ENCODE measurements around the gene GNAI1.

Gene GNAI1

DNA sequence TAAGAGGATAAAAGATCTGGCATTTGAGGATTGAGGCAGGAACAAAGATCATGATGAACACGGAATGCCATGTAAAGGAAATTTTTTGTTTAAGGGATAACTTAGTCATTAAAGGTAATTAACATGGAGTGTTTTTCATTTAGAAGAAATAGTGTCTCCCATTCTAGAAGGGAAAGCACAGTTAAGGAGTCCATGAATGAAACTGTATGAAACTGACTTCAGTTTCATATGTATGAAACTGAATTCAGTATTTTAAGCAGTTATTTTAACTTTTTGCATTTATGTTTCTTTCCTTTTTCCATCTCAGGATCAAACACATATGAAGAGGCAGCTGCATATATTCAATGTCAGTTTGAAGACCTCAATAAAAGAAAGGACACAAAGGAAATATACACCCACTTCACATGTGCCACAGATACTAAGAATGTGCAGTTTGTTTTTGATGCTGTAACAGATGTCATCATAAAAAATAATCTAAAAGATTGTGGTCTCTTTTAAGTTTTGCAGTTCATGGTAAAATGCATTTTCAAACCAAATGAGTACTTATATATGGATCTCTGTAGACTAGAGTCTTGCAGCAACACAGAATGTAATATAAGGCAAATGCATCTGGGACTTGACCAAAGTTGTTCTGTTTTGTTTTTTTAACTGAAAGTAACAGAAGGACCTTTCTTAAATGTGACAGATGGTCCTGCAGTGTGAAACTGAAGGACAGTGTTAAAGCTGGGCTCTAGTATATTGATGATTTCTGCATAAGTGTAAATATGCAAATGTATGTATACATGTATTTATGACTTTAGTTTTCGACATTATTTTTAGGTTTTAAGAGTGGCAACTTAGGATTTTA, 82.6 kb downstream of the GNAI1 start:
- no peak for DNase-seq

DNA sequence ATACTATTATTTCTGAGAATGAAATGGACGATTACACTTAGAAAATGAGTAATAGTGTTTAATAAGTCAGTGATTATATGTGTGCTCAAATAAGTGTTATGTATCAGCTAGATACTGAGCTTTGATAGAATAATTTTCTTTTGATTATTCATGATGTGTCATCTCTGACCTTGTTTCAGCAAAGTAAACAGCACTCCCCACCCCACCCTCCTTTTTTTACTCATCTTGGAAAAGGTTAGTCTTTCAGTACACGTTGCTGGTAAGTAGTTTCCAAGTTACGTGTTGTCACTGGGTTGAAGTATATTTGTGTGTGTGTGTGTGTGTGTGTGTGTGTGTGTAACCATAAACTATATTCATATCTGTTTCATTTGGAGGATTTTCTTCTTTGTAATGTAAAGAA, 84.1 kb downstream of the GNAI1 start:
- no peak for DNase-seq

DNA sequence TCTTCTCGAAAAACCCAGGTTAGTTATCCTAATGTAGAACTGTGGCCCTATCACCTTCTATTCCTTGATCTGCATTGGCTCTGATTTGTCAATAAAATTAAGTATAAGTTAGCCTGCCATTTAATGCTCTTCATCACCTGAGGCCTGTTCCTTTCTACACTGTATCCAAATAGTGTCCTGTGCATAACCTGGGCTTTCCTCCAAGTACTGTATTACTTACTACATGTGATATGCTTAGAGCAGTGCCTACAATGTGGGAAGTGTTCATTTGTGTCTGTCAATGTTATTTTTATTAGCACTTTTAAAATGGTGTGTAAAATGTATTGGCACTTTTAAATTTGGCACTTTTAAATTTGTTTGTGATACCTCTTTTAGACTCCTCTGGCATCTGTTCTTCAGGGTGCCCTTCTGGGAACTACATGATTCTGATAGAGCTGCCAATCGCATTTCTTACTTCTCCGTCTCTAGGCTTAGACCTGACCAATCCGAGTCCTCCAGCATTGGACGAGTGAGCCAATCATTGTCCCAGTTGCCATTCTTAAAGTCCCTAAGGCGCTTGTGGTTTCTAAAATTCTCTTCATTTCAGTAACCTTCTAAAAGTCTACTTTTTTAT, 85.5 kb downstream of the GNAI1 start:
- no peak for DNase-seq

DNA sequence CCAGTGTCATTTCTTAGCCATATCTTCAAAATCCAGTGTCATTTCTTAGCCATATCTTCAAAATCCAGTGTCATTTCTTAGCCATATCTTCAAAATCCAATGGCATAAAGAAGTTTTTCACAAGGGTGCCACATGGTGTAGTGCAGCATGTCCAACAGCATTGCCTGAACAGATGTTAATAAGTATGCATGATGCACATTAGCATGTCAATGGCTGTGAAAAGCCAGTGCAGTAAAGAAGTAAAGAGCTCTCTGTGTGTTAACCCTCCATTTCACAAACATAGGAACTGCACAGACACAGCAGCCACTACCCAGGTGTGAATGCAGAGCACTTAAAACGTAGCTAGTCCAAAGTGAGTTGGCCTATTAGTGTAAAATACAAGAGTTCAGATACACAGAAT, 89.8 kb downstream of the GNAI1 start:
- DNase-seq = no peak

DNA sequence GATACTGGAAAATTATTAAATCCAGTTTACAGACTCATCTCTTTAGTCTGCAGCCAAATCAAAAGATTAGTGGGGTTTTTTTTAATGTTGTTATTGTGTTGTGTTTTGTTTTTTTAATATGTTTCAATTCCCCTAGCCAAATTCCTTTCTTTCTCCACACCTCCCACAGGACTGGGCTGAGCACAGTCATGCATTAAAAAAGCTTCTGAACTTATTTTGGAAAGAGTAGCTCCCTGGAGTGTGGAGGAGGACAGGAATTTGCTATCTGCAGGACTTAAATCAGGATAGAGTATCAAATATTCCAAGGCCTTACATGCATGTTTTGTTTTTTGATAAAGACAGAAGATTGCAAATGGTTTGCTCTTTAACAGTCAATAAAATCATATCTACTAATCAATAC, 90.7 kb downstream of the GNAI1 start:
- no peak for DNase-seq

DNA sequence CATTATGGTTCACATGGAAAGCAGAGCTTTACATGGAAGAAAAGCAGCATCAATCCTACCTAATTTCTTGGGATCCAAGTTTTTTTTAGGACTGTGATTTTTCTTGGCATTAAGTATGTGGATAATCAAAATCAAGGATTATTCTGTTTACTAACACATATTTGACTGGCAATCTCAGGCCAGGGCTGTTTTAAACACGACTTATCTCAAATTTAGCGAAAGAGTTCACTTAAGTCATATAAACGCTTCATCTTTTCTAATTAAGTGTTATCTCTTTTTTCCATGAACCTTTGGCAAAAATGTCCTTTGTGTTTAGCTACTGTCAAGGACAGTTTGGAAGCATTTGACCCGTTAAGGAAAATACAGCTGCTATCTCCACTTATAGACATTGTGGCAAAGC, 92.0 kb downstream of the GNAI1 start:
- DNase-seq = no peak

DNA sequence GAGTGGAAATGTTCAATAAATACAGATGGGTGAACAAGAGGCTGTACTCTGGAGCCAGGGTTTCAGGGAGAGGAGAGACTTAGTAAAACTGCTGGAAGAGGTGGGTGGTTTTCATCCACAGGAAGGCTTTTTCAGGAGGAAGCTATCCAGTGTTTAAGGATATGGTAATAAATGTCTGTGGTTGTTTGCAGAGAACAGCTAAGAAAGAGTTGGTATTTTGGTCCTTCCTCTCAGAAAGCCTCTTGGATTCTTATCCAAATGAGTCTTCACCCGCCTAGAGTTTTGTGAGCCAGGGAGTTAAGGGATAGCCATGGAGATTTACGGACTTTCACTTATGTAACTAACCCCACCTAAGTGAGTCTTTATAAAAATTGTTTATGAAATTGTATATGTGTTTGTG, 95.7 kb downstream of the GNAI1 start:
- DNase-seq = no peak

DNA sequence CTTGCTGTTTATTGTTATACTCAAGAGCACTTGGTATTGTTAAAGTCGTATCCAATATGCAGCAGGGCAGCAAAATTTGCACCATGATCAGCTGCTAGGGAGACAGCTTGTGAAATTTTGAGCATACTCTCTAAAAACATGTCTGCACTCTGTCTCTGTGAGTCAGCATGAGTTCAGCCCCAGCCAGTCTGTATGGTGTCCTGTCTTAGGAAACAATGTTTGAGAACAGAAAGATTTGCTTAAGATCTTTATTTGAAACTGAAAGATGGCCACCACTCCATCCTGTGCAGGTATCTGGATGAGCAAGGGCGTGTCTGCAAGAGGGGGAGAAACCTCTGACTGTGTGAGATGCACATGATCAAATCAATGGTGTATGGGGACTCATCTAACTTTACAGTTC, 97.1 kb downstream of the GNAI1 start:
- DNase-seq = no peak

DNA sequence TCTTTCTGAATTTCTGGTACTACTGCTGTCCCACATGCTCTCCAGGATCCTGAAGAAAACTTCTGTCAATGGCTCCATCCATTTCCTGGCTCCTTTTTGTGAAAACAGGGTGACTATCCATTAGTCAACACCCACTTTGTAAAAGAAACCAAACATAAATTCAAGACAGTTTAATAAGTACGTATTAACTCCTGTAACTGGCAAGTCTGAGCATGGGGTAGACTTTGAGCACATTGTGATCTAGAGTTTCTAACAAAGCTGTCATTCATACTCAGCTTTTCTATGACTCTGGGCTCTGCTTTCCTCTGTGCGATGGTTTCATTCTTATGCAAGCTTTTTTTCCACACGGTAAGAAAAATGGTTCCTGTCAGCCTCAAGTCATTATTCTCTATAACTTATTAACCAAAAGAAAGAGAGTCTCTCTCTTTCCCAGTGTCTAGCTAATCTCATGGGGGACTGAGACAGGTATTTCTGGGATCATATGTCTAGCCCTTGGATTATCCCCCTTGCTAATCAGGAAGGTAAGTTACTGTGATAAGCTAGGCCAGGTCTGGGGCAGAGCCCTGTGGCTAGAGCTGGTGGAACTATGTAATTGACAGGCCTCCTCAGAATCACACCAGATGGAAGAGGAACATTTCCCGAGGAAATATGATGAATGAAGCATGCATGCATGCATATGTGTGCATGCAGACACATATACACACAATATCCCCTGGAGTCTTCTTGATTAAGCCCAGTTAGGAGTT, 98.5 kb downstream of the GNAI1 start:
- no peak for DNase-seq

DNA sequence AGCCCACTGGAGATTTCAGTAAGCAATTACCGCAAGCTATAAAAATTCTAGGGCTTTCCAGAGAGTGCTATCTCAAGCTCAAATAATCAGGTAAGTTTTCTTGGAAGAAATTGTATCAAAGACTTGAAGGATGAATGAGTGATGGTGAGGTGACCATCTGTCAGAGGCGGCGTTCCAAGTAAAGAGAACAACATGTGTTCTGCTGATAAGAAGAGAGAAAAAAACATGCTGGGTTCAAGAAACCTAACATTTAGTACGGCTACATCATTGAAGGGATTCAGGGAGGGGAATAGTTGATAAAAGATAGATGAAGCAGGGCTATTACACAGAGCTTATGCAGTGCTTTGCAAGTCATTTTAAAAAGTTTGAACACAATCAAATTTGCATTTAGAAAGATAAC, 100.7 kb downstream of the GNAI1 start:
- no peak for DNase-seq

DNA sequence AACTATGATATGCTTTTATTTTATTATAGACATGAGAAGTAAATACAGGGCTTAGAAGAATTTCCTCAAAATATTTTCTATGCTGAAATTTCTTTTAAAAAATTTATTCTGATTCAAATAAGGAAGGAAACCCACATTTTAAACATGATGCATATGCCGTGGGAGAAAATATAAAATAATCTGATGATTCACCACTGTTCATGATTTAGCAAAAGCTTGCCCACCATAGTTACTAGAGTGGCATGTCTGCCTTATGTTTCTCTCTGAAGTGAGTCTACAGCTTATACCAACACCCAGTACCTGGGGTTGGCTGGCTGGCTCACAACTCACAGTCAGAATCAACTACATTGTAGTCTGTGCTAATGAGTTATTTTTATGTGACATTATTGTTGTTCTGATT, 102.0 kb downstream of the GNAI1 start:
- no peak for DNase-seq

DNA sequence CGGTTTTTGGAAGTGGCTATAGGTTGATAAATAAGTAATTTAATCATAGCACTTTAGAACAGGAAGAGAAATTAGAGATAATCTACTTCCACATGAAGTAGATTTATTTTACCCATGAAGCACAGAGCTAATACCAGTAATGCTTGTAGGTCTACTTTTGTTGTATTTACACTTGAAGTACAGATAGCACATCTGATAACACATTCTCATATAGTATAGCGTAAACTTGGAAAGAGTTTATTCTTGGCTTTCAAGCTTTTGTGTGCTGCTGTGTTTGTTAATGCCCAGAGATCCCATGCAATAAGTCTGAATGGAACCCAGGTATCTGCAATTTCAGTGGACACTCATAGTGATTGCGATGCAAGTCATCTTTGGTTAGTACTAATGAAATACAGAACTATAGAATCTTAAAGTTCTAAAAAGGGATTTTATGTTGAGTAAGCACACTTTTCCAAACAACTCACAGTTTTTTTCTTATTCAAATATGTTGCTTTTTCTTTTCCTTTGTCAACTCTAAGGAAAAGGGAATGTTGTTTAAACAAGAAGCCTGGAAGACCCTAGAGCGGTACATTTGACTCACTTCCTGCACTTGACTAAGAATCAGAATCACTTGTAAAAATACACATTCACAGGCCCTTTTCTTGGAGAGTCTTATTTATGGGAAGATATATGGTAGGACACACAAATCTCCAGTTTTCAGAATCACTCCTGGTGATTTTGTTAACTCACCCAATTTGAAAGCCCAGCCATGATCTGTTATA, 105.8 kb downstream of the GNAI1 start:
- no peak for DNase-seq

DNA sequence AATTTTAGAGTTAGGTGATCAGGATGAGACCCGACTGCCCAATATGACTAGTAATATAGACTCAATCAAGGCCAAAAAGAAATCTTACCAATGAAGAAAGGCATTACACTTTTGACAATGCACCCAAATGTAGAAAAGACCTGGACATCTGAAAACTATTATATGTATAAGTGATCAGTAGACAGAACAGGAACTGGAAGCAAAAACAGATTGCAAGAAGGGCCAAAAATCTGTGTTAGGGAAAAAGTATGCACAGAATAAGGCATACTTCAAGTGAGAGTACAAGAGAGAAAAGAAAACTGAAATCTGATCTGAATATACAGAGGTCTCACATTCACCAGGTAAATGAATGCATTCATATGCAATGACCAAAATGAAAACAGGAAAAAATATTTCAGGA, 107.0 kb downstream of the GNAI1 start:
- DNase-seq = no peak

DNA sequence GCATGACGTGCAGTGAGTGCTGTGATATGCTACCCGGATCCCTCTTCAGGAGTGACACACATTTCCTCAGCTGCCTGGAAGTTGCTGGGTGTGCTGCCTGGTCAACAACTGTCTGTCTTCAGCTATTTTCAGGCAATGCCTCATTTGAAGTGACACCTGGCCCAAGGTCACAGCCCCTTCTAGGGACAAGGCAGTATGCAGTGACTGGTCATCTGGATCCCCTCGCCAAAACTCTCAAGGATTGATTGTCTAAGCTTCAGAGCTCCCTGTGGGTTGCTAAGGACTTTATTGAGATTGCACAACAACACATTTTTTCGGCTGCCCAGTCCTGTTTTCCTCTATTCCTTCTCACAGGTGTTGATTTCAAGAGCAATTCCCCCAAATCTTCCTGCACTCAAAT, 108.8 kb downstream of the GNAI1 start:
- DNase-seq = no peak

DNA sequence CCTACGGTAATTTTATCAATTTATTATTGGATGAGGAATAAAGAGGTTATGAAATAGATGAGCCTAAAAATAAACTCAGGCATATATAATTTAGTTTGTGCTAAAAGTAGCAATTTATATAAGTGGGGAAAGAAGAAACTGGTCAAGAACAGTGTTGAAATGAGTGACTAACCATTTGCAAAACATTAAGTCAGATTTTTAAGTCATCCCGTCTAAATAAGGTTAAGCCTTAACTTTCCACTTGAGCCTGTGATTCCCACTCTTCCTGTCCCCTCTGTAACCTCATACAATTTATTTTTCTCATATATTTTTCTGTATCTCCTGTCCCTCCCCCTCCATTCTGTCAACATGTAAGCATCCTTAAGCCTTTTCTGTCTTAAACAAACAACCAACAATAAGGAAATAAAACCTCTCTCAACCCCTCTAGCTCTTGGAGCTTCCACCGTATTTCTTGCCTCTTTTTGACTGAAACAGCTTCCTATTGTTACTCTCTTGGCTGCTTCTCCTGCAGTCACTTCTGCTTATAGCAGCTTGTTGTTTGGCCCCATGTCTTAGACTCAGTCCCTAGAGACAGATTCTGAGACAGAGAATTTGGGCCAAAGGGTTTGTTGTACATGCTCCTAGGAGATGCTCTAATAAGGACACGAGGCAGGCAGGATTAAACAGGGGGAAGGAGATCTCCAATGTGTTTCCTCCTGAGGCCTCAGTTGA, 109.7 kb downstream of the GNAI1 start:
- DNase-seq = no peak

DNA sequence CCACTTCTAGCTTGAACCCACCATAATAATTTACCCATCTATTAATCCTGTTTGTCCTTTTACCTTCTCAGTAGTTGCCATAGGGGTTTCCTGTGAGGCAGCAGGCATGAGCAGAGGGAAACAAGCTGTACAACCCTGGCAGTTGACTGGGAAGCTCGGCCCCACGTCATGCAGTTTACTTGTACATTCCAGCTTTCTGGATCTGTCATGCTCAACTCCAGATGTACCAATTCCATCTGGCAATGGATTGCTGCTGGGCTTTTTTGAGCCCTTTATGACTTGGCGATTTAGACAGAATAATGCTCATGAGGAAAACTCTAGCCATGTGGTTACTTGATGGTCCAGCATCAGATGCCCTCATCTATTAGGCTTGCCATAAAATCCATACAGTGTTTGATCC, 112.5 kb downstream of the GNAI1 start:
- no peak for DNase-seq

DNA sequence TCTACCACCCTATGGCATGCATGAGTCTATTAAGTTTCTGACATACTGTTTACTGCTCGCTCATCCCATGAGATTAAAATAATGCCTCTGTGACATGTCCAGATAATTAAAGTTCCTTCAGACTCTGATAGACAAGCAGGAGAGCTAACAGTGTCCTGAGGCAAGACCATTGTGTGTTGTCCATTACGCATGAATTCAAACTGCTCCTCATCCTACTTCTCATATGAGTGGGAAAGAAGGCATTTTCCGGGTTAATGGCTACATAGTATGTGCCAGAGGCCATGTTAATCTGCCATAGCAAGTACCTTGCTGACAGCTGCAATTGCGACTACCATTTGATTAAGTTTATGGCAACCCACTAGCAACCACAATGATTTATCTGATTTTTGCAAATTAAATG, 113.3 kb downstream of the GNAI1 start:
- DNase-seq = no peak

DNA sequence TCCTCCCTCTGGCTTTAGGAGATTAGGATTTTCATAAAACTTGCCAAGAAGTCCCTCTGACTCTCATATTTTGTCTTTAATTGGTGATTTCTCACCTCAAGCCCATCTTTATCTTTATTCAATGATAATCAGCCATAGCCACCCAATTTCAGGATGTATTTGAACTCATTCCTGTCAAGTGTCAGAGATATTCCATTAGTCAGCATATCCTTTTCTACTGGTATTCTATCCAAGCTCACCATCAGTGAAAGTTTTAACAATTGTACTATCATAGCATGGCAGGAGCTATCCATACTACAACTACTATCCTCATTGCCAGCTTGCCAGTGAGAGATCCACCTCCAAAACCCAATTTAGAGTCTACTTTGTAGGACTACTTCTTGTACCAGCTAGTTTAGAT, 114.6 kb downstream of the GNAI1 start:
- no peak for DNase-seq

DNA sequence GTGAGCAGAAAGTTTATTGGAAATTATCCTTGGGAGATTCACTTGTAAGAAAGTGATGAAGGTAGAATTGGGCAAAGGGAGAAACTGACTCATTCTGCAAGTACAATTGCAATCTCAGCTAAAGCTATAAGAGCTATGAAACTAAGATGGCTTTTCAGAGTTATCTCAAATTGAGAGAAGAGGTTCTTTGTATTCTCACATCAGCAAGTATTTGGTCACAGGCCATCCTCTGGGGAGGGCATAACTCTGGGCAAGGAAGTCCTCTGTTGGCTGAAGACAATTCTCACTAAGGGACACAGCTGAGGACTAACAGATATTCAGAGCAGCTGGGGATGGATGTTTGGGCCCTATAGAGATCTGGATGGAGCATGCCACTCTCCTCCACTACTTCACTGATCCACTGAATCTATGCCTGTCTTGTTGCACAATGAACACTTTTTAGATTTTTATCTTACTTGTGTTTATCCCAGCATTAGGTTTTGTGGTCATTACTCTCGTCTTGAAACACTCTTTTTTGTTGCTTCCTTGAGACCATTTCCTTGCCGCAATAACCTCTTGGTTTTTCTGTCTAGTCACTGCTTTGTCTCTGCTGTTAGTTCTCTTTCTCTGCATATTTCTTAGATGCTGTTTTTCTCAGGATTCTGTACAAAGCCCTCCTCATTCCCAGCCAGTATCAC, 115.1 kb downstream of the GNAI1 start:
- DNase-seq = peak in 1 of 2 donors; percentile 3

DNA sequence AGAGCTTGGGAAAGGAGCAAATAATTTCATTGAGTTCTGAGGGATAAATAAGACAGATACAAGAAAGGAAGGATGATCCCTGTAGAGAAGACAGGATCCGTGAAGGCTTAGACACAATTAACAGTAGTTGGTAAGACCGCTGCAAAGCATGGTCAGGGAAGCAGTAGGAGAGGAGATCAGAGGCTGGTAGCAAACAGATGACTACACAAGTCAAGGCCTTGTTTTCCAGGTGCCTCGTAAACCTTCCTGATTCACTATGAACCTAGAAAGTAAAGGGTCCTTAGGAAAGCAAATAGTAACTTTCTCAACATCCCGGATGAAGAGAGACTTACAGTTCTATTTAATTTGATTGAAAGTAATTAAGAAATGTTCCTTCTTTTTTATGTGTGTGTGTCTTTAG, 118.6 kb downstream of the GNAI1 start:
- DNase-seq = no peak

DNA sequence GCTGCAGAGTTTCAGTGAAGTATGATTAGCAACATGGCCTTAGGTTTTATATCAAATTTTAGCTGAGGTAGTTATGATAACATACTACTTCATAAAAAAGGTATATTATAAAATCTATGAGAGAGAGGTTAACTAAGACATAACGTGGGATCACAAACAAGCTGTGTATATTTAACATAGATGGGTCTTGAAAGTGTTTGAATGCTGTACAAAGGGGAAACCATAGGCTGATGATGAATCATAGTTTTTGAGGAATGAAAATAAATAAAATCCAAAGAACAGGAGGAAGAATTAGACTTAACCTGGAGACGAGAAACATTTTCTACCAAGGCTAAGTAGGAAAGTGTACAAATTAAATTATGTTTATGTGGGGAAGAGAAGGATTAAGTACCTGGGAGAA, 119.0 kb downstream of the GNAI1 start:
- no peak for DNase-seq

DNA sequence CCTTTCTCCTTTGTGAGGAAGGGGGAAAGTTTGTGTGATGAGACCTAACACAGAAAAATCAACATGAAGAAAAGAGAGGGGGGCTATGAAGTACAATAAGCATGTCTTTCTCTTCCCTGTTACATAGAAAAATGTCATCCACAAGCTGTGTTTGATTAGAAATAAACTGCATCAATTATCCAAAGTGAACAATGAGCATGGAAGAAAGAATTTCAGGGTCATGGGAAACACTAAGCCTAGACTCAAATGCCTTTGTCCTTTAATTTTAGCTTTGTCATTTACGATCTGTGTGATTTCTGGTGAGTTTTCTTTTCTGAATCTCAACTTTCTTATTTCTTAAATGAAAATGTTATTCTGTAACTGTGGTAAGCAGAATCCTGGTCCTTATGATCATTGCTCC, 121.0 kb downstream of the GNAI1 start:
- DNase-seq = no peak

Data from hippocampal formation (tissue), 2 donors.